Stimulated activated naive CD4-positive, alpha-beta T cell treated with Interleukin-2 at 50 U/mL for 16 hours (primary cell): ENCODE data around the gene BEX3.
"Not testable (repeated sequence)": the region's sequence is repeated elsewhere in the genome, so short reads cannot be mapped to it uniquely, and the experiment has no call there.

ENCODE experiments used
- DNase-seq: peaks from one replicate; lab custom pipeline; 2025; lab: John Stamatoyannopoulos, UW

The BEX3 gene

GRCh38 chrX:103376118-103376978 lies at the start of gene BEX3:
Gene BEX3 (plus strand): TSS chrX:103376538. CDS start chrX:103377522, 984 bp downstream.
- DNase-seq: peak; percentile 10

- no peak for DNase-seq
These were observed 46.3 kb upstream of the BEX3 start, which contains the start of gene TCEAL7 for GRCh38 chrX:103329991-103330390. Gene TCEAL7 (plus strand): TSS chrX:103330239. CDS start chrX:103331404, 1,165 bp downstream.

- DNase-seq: no peak
These were observed 45.6 kb upstream of the BEX3 start for GRCh38 chrX:103330681-103331288.

GRCh38 chrX:103338663-103339062 lies 37.7 kb upstream of the BEX3 start:
- DNase-seq: no peak

GRCh38 chrX:103343105-103343504 lies 33.2 kb upstream of the BEX3 start:
- peak; percentile 1 for DNase-seq

- no peak for DNase-seq
These were observed 31.7 kb upstream of the BEX3 start for GRCh38 chrX:103344606-103345005.

- DNase-seq: no peak
These were observed 28.5 kb upstream of the BEX3 start for GRCh38 chrX:103347682-103348397.

GRCh38 chrX:103356130-103356798 lies 20.1 kb upstream of the BEX3 start, which contains the start of gene TCEAL9:
Gene TCEAL9 (plus strand): TSS chrX:103356506. CDS start chrX:103357685, 1,179 bp downstream.
- no peak for DNase-seq

- DNase-seq: no peak
These were observed 19.5 kb upstream of the BEX3 start for GRCh38 chrX:103356858-103357257.

- DNase-seq: no peak
These were observed 18.5 kb upstream of the BEX3 start for GRCh38 chrX:103357871-103358270.

GRCh38 chrX:103359605-103360004 lies 16.7 kb upstream of the BEX3 start:
- DNase-seq: not testable (repeated sequence)

- no peak for DNase-seq
These were observed 16.2 kb upstream of the BEX3 start for GRCh38 chrX:103360092-103360491.

- DNase-seq: no peak
These were observed 15.4 kb upstream of the BEX3 start for GRCh38 chrX:103360916-103361315.

GRCh38 chrX:103361798-103362197 lies 14.5 kb upstream of the BEX3 start:
- no peak for DNase-seq

- DNase-seq: no peak
These were observed 13.9 kb upstream of the BEX3 start for GRCh38 chrX:103362474-103362873.

- DNase-seq: no peak
These were observed 13.3 kb upstream of the BEX3 start for GRCh38 chrX:103363046-103363445.

GRCh38 chrX:103367502-103367901 lies 8.8 kb upstream of the BEX3 start:
- DNase-seq: no peak

GRCh38 chrX:103369479-103369878 lies 6.9 kb upstream of the BEX3 start:
- no peak for DNase-seq

GRCh38 chrX:103372886-103373285 lies 3.5 kb upstream of the BEX3 start:
- DNase-seq: no peak

GRCh38 chrX:103373581-103373980 lies 2.8 kb upstream of the BEX3 start:
- no peak for DNase-seq

GRCh38 chrX:103376979-103377324 lies 614 bp downstream of the BEX3 start:
- DNase-seq: peak; percentile 0

- DNase-seq: no peak
These were observed 2.7 kb downstream of the BEX3 start for GRCh38 chrX:103378990-103379389.
